GM19351 (cell line): ENCODE measurements around the gene TPP1.

Experiments used
- ATAC-seq: cut with Tn5 transposase; IDR thresholded peaks from one replicate; pipeline ENCODE4 v1.9.1; 2021; ENCODE audit warnings: mild to moderate bottlenecking, moderate library complexity; ENCODE audit not compliant: unreplicated experiment

The TPP1 gene

GRCh38 chr11:6629573-6629891, 10.3 kb upstream of the TPP1 start:
- no peak for ATAC-seq

DNA sequence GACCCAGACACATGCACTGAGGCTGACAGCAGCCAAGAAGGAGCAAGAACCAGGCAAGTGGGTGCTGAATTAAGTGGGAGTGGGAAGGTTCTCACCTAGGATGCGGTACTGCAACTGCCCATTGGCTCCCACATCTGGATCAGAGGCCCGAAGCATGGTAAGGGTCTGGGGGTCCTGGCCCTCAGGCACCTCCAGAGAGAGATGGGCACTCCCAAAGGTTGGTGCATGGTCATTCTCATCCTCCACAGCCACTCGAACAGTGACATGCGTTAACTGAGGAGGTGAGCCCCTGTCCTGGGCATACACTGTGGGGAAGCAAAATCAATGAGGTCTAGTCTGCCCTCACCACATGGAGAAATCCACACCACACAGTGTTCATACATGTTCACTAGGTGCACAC, 9.3 kb upstream of the TPP1 start:
- no peak for ATAC-seq

DNA sequence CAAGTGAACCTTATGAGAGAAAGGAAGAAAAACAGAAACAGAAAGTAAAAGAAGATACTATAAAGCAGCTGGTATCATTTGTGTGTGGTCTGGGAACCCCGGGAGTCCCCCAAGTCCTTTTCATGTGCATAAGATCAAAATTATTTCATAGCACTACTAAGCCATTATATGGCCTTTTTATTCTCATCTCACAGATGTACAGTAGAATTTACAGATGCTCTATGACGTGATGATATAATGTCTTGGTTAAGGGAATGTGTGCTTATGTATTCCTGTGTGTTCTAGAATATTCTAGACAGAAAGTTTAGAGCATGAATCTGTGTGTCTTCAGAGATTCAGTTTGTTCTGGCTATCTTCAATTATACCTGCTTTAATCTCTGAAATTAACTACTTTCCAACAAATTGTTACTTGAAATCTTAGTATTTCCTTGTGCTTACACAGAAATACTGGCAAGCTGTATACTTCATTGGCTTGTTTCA, 8.6 kb upstream of the TPP1 start:
- ATAC-seq: peak; percentile 79

DNA sequence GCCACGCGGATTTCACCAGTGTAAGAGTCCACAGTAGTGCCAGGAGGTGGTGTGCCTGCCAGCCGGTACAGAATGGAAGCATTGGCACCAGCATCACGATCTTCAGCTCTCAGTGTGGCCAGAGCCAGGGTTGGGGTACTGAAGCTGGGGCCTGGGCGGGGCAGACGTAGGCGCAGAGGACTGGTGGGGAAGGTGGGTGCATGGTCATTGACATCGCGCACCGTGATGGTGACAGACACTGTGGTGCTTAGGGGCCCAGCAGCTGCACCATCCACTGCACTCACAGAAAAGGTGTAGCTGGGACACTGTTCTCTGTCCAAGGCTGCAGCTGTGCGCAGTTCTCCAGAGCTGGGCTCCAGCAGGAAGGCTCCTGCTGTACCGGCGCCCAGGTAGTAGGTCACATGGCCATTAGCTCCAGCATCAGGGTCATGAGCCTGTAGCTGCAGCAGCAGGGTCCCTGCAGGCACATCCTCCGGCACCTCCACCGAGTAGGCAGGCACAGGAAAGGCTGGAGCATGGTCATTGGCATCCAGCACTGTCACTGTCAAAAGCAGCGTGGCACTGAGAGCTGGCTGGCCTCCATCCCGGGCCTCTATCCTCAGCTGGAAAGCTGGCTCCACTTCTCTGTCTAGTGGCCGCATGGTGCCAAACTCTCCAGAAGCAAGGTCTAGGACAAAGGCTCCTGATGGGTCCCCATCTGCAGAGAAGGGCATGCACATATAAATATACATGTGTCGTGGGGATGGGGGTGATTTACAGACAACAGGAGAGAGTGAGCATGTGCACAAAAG, 7.9 kb upstream of the TPP1 start:
- ATAC-seq: no peak

DNA sequence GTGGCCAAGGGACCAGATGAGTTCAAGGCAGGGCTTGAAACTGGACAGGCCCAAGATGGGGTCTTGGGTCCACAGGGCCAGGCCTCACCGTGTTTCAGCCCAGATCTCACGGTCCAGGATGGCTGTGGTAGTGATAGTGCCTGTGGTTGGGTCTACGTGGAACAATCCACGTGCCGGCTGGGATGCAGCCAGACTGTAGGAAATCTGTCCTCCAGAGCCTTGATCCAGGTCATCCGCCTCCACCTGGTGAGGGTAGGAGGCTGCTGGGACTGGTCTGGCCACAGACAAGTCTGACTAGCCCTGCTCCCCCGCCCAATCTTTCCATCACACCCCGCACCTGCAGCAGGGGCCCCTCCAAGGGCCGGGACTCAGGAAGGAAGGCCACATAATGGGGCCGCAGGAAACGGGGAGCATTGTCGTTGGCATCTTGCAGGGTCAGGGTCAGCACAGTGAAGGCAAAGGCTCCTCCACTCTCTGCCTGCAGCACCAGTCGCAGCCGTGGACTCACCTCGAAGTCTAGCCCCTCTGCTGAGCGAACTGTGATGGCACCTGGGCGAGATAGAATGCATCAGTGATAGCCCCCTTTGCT, 6.7 kb upstream of the TPP1 start:
- no peak for ATAC-seq

DNA sequence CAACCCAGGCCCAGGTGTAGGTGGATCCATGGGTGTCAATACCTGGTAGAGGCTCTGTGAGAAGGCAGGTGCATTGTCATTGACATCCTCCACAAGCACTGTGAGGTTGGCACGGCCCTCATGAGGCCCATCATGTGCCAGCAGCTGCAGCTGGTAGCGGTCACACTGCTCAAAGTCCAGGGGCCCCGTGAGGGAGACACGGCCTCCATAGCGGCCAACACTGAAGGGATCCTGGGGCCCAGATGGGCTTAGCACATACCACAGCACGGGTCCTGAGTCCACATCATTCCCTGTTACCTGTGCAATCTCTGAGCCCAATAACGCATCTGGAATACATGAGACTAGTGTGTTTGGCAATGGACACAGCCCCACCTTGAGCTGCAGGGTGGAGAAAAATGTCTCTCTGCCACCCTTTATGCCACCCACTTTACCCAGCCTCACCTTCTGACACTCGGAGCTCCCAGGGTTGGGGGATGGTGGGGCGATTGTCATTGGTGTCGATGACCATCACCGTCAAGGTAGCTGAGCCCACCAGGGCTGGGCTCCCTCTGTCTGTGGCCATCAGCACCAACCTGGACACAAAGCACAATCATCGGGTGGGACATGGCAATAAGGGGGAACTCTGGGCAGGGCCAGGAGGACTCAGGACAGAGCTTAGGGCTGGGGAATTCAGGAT, 6.1 kb upstream of the TPP1 start:
- no peak for ATAC-seq

DNA sequence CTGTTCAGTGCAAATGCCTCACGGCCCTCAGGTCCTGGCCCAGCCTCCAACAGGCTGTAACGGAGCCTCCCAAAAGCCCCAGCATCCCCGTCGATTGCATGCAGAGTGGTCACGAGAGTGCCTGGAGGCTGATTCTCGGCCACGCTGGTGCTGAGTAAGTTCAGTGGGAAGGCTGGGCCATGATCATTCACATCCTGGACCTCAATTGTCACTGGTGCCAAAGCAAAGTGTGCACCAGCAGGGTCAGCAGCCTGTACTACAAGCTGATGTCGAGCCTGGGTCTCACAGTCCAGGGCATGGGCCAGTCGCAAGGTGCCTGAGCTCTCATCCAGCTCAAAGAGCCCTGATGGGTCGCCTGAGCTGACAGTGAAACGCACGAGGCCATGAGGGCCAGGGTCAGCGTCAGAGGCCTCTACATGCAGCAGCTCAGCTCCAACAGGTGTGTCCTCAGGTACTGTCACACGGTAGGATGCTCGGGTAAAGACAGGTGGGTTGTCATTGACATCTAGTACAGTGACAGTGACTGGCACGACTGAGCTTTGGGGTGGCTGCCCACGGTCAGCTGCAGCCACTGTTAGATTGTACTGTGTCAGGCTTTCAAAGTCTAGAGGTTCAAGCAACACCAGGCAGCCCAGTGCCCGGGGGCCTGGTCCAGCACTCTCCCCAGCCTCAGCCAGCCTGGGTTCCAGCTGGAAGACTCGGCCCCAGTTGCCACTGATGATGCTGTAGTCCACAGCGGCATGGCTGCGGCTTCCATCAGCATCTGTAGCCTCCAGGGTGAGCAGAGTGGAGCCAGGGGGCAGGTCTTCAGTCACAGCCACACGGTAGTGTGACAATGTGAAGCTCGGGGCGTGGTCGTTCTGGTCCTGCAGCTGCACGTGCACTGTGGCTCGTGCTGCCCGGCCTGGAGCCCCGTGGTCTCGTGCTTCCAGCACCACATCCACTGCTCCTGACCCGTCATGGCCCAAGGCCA, 4.5 kb upstream of the TPP1 start:
- ATAC-seq: no peak

DNA sequence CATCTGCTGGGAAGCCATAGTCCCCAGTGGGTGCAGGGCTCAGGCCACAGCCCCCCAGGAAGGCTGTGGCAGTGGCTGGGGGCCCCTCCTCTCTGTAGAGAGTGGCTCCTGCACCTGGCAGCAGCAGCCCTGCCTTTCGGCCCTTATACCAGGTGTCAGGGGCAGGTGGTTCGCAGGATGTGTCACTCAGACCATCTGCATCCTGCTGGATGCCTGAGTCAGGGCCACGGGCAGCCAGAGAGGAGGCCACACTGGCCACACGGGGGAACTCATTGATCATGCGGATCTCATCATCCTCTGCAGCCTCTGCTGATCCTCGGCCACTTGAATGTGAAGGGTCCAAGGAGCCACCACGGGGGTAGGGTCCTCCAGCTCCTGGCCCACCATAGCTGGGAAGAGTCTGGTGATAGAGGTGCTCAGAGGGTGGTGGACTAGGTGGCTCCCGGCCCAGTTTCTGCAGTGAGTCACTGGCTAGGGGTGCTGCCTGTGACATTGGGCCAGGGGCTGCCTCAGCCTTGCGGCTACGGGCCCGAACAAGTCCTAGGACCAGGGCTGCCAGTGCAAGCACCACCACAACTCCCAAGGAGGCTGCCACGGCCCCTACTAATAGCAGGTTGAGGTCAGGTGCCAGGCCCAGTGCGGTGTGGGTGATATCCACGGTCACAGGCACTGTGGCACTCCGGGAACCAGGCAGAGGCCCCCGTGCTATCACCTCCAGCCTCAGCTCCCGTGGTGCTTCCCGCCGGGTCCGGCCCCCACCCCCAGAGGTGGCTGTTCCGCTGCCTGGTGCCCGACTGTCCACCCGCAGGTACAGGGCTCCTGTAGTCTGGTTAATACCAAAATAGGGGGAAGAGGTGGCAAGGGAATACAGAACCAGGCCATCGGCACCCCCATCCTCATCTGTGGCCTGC, 3.3 kb upstream of the TPP1 start:
- no peak for ATAC-seq

GRCh38 chr11:6621711-6622211, 2.5 kb upstream of the TPP1 start:
- ATAC-seq: no peak

DNA sequence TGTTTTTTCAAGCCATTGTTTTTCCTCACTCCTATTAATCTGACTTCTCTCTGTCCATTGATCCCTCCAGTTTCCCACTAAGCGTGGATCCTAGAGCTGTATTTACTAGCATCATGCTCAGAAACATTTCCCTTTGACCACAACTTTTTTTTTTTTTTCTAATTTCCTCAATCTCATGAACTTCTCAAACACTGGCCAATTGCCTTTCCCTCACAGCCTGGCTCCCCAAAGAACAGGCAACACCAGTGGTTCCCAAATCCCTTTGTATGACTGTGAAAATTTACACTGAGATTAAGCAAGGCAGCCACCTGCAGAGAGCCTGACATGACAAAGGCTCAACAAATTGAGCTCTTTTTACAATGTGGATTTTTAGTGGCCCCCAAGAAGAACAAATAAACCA, 1.4 kb upstream of the TPP1 start:
- no peak for ATAC-seq

GRCh38 chr11:6618117-6619003, 862 bp downstream of the TPP1 start:
- no peak for ATAC-seq

DNA sequence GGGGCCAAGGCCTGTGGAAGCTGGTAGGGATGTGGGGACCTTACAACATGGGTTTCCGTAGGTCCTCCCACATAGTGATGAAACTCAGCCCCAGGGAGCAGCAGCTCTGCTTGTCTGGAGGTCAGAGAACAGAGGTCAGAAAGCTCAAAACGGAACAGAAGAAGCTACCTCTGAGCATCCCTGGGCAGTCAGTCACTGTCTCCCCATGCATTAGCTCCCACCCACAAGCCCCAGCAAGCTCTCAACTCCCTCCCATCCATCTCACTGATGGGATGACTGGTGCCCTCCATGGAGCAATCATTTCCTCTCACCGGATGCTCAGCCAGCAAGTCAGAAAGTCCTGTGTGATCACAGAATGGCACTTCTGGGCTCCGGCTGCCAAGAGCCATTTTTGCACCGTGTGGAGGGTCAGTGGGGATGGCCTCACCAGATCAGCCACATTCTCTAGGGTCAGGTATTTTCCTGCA, 1.9 kb downstream of the TPP1 start:
- ATAC-seq: no peak

GRCh38 chr11:6616596-6617250, 2.5 kb downstream of the TPP1 start:
- ATAC-seq: no peak

DNA sequence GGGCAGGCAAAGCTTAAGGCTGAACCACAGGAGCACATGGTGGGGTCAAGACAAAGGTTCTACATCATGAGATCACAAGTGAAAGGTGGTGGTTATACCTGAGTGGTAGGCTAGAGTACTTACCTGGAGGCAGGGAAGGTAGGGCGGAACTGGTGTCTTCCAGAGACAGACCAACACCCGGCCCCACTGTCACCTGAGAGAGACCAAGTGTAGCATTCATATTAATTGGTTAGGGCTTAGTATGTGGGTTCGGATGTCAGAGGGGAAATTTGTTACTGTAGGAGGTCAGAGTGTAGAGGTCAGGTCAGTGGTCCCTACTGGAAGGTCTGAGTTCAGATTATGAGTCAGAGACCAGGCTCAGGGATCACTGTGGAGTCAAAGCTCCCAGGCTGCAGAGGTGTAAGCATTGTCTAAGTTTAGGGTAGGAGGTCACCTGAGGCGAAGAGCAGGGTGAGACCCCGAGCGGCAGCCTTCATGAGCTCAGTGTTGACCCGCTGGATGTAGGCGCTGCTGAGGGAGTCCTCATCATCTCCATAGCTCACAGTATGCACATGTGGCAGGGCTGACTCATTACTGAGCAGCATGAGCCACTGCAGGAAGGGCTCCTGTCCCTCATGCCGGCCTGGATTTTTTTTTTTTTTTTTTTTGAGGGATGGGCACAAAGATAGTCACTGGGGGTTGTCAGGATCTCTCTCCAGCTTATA, 3.2 kb downstream of the TPP1 start:
- ATAC-seq: no peak

- ATAC-seq: no peak
Observed at GRCh38 chr11:6615046-6615445, 4.2 kb downstream of the TPP1 start.

- no peak for ATAC-seq
Observed at GRCh38 chr11:6614446-6614845, 4.8 kb downstream of the TPP1 start.

DNA sequence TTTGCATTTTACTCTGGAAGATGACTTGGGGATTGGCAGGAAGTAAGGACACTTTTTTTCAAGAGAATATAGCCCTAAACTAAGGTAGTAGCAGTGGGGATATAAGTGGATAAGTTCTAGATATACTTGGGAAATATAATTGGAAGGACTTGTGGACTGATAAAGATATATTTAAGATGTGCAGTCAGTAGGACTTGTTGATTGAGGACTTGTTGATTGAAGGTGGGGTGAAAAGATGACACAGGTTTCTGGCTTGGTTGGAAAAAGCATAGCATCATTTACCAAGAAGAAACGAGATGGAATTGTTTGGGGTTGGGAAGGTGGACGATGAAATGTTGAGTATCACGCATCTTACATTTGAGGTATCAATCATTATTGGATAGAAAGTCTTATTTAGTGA, 5.7 kb downstream of the TPP1 start:
- no peak for ATAC-seq
